GM23338 (cell line): Measurements from ENCODE around the gene PTPRN2. TPM values are rescaled to one million over a fixed set of nuclear protein-coding genes. Genes with fewer than 3 reads are reported as not detected.

Experiments
- ATAC-seq: fragments of 200-7000 bp; cut with Tn5 transposase; 3 replicates; pipeline ENCODE4 v1.9.1; 2020
- DNase-seq: peaks from one replicate; pipeline ENCODE4 v3.0.0-alpha.2; 2015; ENCODE audit warnings: low spot score
- H2AFZ ChIP-seq: fragments of 200-600 bp; sonication (generic); 2 replicates; pipeline ENCODE4 v1.8.0; 2016; ENCODE audit warnings: antibody characterized with exemption, mild to moderate bottlenecking, moderate library complexity
- H3F3A ChIP-seq: fragments of 200-600 bp; sonication (generic); replicated peaks from 2 replicates; pipeline ENCODE4 v1.8.0; 2017; ENCODE audit warnings: antibody characterized with exemption, mixed run types, low read depth
- H3K27ac ChIP-seq: fragments of 200-600 bp; sonication (generic); 2 replicates; pipeline ENCODE4 v1.6.1; 2016; ENCODE audit warnings: low read depth
- H3K27me3 ChIP-seq: fragments of 200-600 bp; sonication (generic); 2 replicates; pipeline ENCODE4 v1.8.0; 2016; ENCODE audit warnings: mild to moderate bottlenecking, mixed run types, moderate library complexity; ENCODE audit not compliant: insufficient read depth
- H3K36me3 ChIP-seq: fragments of 200-600 bp; sonication (generic); 2 replicates; pipeline ENCODE4 v1.8.0; 2016; ENCODE audit warnings: mild to moderate bottlenecking; ENCODE audit not compliant: insufficient read depth
- H3K4me1 ChIP-seq: fragments of 200-600 bp; sonication (generic); 2 replicates; pipeline ENCODE4 v1.8.0; 2016; ENCODE audit warnings: mild to moderate bottlenecking, moderate library complexity; ENCODE audit not compliant: insufficient read depth
- H3K4me2 ChIP-seq: fragments of 200-600 bp; sonication (generic); 2 replicates; pipeline ENCODE4 v1.7.1; 2017; ENCODE audit warnings: mixed run types
- H3K4me3 ChIP-seq: fragments of 200-600 bp; sonication (generic); 2 replicates; pipeline ENCODE4 v1.6.1; 2016; ENCODE audit warnings: mixed run types
- H3K79me2 ChIP-seq: fragments of 200-600 bp; sonication (generic); replicated peaks from 2 replicates; pipeline ENCODE4 v1.8.0; 2017; ENCODE audit warnings: mild to moderate bottlenecking; ENCODE audit not compliant: insufficient read depth
- H3K9me2 ChIP-seq: fragments of 200-600 bp; sonication (generic); 2 replicates; pipeline ENCODE4 v1.8.0; 2017; ENCODE audit not compliant: insufficient read depth
- H4K20me1 ChIP-seq: fragments of 200-600 bp; sonication (generic); replicated peaks from 2 replicates; pipeline ENCODE4 v1.8.0; 2017; ENCODE audit warnings: mild to moderate bottlenecking; ENCODE audit not compliant: insufficient read depth
- H3K27ac Mint-ChIP-seq: 2 replicates; pipeline ENCODE4 v1.8.0; 2020; ENCODE audit warnings: inconsistent platforms, mild to moderate bottlenecking, moderate library complexity, mixed read lengths
- H3K27me3 Mint-ChIP-seq: 3 replicates; pipeline ENCODE4 v1.8.0; 2022; ENCODE audit warnings: low read depth, mild to moderate bottlenecking, moderate library complexity, mixed read lengths, inconsistent platforms; ENCODE audit not compliant: insufficient read depth, poor library complexity
- H3K36me3 Mint-ChIP-seq: 3 replicates; pipeline ENCODE4 v1.8.0; 2021; ENCODE audit warnings: low read depth, mild to moderate bottlenecking, inconsistent platforms, moderate library complexity, mixed read lengths
- H3K4me1 Mint-ChIP-seq: 3 replicates; pipeline ENCODE4 v1.8.0; 2020; ENCODE audit warnings: mild to moderate bottlenecking, inconsistent platforms, mixed read lengths
- H3K4me3 Mint-ChIP-seq: 3 replicates; pipeline ENCODE4 v1.8.0; 2021; ENCODE audit warnings: moderate library complexity, mild to moderate bottlenecking, inconsistent platforms, mixed read lengths
- H3K9me3 Mint-ChIP-seq: 3 replicates; pipeline ENCODE4 v1.8.0; 2020; ENCODE audit warnings: moderate library complexity, mild to moderate bottlenecking, inconsistent platforms, mixed read lengths
- CREB1 ChIP-seq: fragments of 250-450 bp; sonication (Bioruptor Pico); IDR thresholded peaks from 2 replicates; pipeline ENCODE4 v1.5.0; 2020; ENCODE audit warnings: low read depth, mild to moderate bottlenecking, moderate library complexity
- EZH2 ChIP-seq: fragments of 200-600 bp; sonication (generic); IDR thresholded peaks from one replicate; pipeline ENCODE4 v1.8.0; 2017; ENCODE audit warnings: antibody characterized with exemption, mild to moderate bottlenecking, low read depth; ENCODE audit not compliant: unreplicated experiment
- JUNB ChIP-seq: IDR thresholded peaks from one replicate; pipeline ENCODE4 v1.6.1; 2016; ENCODE audit warnings: antibody characterized with exemption; ENCODE audit not compliant: unreplicated experiment
- NANOG ChIP-seq: IDR thresholded peaks from 2 replicates; pipeline ENCODE4 v1.6.1; 2016; ENCODE audit warnings: antibody characterized with exemption, borderline replicate concordance
- POLR2AphosphoS5 ChIP-seq: IDR thresholded peaks from 2 replicates; pipeline ENCODE4 v1.6.1; 2016; ENCODE audit warnings: antibody characterized with exemption, low read depth
- STAT1 ChIP-seq: IDR thresholded peaks from one replicate; pipeline ENCODE4 v1.6.1; 2016; ENCODE audit warnings: antibody characterized with exemption; ENCODE audit not compliant: unreplicated experiment
- ZNF114 ChIP-seq: fragments of 250-450 bp; sonication (Bioruptor Pico); IDR thresholded peaks from 2 replicates; pipeline ENCODE4 v1.5.0; 2020; ENCODE audit warnings: mild to moderate bottlenecking, moderate library complexity
- ZNF331 ChIP-seq: fragments of 250-450 bp; sonication (Bioruptor Pico); IDR thresholded peaks from 2 replicates; pipeline ENCODE4 v1.5.0; 2020; ENCODE audit warnings: low read depth, mild to moderate bottlenecking, moderate library complexity
- polyA plus RNA-seq: library from polyadenylated mRNA; unstranded; fragments of >200 nt; fragmentation: Nextera tagmentation; extraction: Ambion mirVana; gene quantifications from 2 replicates; pipeline ENCODE4 v1.2.1, GENCODE V29; 2016
- total RNA-seq: library from RNA; depleted of rRNA; stranded (reverse); fragments of >200 nt; shearing (Covaris generic); gene quantifications from 2 replicates; pipeline ENCODE4 v1.2.3, GENCODE V29; 2014
- TF ChIP-seq, protein P1 (sequence below): IDR thresholded peaks from one replicate; pipeline ENCODE4 v1.6.1; 2018; ENCODE audit warnings: antibody characterized with exemption; ENCODE audit not compliant: unreplicated experiment
- TF ChIP-seq, protein P2 (sequence below), 2 experiments: fragments of 200-600 bp in 1 of 2; sonication (generic) in 1 of 2; conservative IDR thresholded peaks; 2 replicates each; pipeline versions ENCODE4 v1.5.1 to v1.6.1; 2016 to 2017; ENCODE audit warnings: antibody characterized with exemption in 2 of 2, low read depth in 2 of 2, mild to moderate bottlenecking in 2 of 2, moderate library complexity in 1 of 2
- TF ChIP-seq, protein P3 (sequence below): IDR thresholded peaks from 2 replicates; pipeline ENCODE4 v1.6.1; 2016; ENCODE audit warnings: antibody characterized with exemption

Gene PTPRN2
- total and polyA plus RNA-seq, 2 experiments from 2014 or later: 0.87 to 4.0 TPM

DNA sequence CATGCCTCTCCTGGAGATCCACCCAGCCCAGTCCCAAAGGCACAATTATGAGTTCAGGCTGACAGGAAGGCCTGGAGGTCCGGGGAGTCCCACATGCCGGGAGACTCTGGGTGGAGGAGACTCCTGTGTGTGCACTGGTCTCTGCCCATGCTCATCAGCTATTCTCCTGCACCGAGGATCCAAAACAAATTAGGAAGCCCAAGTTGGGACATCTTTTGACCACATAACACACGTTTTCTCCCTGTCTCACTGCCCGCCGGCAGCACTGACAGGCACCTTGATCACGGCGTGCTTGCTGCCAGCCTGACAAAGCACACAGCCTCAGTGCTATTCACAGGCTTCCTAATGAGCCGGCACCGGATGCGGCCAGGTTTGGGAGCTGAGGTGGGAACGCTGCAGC, 412.7 kb downstream of the PTPRN2 start:
- Mint-ChIP-seq H3K36me3 (peaks cover 51% of the 10 kb centered on the region), H3K4me3 (no peak overlapping the region), H3K4me1 (no peaks in the 10 kb centered on the region), H3K27ac (no peak overlapping the region), H3K27me3 (no peaks in the 10 kb centered on the region), H3K9me3 (peaks cover 96% of the 10 kb centered on the region)
- Histone ChIP-seq H3K4me2 (no peak overlapping the region), H4K20me1 (no peaks in the 10 kb centered on the region), H3K27ac (no peak overlapping the region), H3K4me3 (no peak overlapping the region), H3K36me3 (peaks cover 3% of the 10 kb centered on the region), H3F3A (no peaks in the 10 kb centered on the region), H3K27me3 (no peaks in the 10 kb centered on the region), H3K4me1 (no peaks in the 10 kb centered on the region), H3K9me2 (no peaks in the 10 kb centered on the region), H2AFZ (no peak overlapping the region), H3K79me2 (no peaks in the 10 kb centered on the region)
- TF ChIP-seq, protein P1, sequence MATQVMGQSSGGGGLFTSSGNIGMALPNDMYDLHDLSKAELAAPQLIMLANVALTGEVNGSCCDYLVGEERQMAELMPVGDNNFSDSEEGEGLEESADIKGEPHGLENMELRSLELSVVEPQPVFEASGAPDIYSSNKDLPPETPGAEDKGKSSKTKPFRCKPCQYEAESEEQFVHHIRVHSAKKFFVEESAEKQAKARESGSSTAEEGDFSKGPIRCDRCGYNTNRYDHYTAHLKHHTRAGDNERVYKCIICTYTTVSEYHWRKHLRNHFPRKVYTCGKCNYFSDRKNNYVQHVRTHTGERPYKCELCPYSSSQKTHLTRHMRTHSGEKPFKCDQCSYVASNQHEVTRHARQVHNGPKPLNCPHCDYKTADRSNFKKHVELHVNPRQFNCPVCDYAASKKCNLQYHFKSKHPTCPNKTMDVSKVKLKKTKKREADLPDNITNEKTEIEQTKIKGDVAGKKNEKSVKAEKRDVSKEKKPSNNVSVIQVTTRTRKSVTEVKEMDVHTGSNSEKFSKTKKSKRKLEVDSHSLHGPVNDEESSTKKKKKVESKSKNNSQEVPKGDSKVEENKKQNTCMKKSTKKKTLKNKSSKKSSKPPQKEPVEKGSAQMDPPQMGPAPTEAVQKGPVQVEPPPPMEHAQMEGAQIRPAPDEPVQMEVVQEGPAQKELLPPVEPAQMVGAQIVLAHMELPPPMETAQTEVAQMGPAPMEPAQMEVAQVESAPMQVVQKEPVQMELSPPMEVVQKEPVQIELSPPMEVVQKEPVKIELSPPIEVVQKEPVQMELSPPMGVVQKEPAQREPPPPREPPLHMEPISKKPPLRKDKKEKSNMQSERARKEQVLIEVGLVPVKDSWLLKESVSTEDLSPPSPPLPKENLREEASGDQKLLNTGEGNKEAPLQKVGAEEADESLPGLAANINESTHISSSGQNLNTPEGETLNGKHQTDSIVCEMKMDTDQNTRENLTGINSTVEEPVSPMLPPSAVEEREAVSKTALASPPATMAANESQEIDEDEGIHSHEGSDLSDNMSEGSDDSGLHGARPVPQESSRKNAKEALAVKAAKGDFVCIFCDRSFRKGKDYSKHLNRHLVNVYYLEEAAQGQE: no peak
- TF ChIP-seq EZH2 (no peak), POLR2AphosphoS5 (no peak), ZNF331 (CRISPR knock-in tag) (no peak)
- ATAC-seq: no peak
- DNase-seq: no peak

DNA sequence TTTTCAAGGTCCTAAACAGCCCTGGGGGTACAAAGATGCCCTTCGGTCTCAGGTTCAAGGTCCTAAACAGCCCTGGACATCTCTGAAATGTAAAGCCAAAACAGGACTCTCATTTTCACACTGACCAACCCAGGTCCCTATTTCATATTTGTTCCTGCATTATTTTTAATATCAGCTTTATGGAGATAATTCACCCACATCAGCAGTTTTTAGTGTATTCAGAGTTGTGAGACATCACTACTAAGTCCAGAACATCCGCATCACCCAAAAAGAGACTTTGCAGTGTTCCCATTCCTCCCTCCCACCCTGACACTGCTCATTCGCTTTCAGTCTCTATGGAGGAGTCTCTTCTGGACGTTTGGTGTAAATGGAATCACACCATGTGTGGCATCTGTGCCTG, 420.2 kb downstream of the PTPRN2 start:
- Histone ChIP-seq H3K4me1 (no peaks in the 10 kb centered on the region), H3K36me3 (no peaks in the 10 kb centered on the region; the same call in 1 of the 2 replicates), H3K4me2 (no peak overlapping the region), H3K27ac (no peak overlapping the region), H3K27me3 (no peaks in the 10 kb centered on the region), H3F3A (no peaks in the 10 kb centered on the region), H3K4me3 (no peak overlapping the region), H3K9me2 (no peaks in the 10 kb centered on the region), H3K79me2 (no peaks in the 10 kb centered on the region), H4K20me1 (no peaks in the 10 kb centered on the region), H2AFZ (no peak overlapping the region)
- no peak overlapping the region for H3K27ac Mint-ChIP-seq
- peaks cover 11% of the 10 kb centered on the region for H3K27me3 Mint-ChIP-seq
- H3K9me3 Mint-ChIP-seq: peaks cover 96% of the 10 kb centered on the region
- no peak for ATAC-seq
- no peak for DNase-seq
- H3K4me3 Mint-ChIP-seq: no peak overlapping the region
- peaks cover 53% of the 10 kb centered on the region for H3K36me3 Mint-ChIP-seq
- no peaks in the 10 kb centered on the region; the same call in 2 of the 3 replicates for H3K4me1 Mint-ChIP-seq
- TF ChIP-seq, protein P1: no peak
- no peak for TF ChIP-seq NANOG
- TF ChIP-seq, protein P2, sequence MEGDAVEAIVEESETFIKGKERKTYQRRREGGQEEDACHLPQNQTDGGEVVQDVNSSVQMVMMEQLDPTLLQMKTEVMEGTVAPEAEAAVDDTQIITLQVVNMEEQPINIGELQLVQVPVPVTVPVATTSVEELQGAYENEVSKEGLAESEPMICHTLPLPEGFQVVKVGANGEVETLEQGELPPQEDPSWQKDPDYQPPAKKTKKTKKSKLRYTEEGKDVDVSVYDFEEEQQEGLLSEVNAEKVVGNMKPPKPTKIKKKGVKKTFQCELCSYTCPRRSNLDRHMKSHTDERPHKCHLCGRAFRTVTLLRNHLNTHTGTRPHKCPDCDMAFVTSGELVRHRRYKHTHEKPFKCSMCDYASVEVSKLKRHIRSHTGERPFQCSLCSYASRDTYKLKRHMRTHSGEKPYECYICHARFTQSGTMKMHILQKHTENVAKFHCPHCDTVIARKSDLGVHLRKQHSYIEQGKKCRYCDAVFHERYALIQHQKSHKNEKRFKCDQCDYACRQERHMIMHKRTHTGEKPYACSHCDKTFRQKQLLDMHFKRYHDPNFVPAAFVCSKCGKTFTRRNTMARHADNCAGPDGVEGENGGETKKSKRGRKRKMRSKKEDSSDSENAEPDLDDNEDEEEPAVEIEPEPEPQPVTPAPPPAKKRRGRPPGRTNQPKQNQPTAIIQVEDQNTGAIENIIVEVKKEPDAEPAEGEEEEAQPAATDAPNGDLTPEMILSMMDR (conservative IDR thresholded peaks at IDR 0.05; ENCODE audit: low read depth in 2 of 2): no peak
- no peak for TF ChIP-seq JUNB
- TF ChIP-seq CREB1 (CRISPR knock-in tag): no peak
- no peak for TF ChIP-seq ZNF331 (CRISPR knock-in tag)
- TF ChIP-seq, protein P3, sequence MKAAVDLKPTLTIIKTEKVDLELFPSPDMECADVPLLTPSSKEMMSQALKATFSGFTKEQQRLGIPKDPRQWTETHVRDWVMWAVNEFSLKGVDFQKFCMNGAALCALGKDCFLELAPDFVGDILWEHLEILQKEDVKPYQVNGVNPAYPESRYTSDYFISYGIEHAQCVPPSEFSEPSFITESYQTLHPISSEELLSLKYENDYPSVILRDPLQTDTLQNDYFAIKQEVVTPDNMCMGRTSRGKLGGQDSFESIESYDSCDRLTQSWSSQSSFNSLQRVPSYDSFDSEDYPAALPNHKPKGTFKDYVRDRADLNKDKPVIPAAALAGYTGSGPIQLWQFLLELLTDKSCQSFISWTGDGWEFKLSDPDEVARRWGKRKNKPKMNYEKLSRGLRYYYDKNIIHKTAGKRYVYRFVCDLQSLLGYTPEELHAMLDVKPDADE: no peak
- TF ChIP-seq STAT1: no peak
- no peak for TF ChIP-seq ZNF114 (CRISPR knock-in tag)
- no peak for TF ChIP-seq POLR2AphosphoS5
- TF ChIP-seq EZH2: no peak
